Neural progenitor cell (in vitro differentiated cells): Measurements from ENCODE around the gene SLC13A4.

Experiments used
- EZH2 ChIP-seq: fragments of 200-600 bp; sonication (generic); IDR thresholded peaks from 2 replicates; pipeline ENCODE4 v1.6.1; 2017; ENCODE audit warnings: antibody characterized with exemption, mild to moderate bottlenecking, moderate library complexity
- TF ChIP-seq, protein P1 (sequence below): fragments of 200-600 bp; sonication (generic); IDR thresholded peaks from 2 replicates; pipeline ENCODE4 v1.5.1; 2017; ENCODE audit warnings: antibody characterized with exemption, mild to moderate bottlenecking

DNA sequence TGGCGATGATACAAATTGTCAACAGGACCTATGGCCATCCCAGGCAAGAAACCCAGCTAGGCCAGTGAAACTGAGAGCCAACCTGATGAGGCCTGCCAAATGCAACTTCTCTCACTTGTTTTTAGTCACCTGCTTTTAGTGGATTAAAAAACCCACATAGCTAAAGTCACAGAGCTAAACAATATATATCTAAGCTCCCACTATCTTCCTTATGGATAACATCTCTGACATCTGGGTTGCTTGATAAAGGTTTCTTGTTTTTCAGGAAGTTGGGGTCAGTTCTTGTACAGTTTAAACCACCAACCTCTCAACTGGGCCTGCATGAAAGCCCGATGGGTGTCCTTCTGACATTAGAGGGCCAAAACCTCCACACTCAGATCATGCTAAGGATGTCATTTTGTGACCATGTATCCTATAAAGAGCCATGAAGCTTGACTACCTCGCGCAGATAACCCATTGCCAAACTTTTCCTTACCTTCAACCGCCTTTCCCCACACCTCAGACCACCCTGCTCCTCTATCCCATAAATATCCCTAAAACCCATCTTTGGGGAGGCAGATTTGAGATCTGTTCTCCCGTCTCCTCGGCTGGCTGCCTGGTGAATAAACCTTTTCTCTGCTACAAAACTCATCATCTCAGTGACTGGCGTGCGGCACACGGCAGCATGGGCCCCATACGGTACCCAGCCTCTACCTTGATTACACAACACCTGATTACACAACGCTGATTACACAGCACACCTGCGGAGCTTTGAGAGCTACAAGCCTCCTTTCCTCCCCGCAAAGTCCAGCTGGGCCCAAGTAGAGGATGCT lies 66.5 kb downstream of the SLC13A4 start:
- TF ChIP-seq, protein P1, sequence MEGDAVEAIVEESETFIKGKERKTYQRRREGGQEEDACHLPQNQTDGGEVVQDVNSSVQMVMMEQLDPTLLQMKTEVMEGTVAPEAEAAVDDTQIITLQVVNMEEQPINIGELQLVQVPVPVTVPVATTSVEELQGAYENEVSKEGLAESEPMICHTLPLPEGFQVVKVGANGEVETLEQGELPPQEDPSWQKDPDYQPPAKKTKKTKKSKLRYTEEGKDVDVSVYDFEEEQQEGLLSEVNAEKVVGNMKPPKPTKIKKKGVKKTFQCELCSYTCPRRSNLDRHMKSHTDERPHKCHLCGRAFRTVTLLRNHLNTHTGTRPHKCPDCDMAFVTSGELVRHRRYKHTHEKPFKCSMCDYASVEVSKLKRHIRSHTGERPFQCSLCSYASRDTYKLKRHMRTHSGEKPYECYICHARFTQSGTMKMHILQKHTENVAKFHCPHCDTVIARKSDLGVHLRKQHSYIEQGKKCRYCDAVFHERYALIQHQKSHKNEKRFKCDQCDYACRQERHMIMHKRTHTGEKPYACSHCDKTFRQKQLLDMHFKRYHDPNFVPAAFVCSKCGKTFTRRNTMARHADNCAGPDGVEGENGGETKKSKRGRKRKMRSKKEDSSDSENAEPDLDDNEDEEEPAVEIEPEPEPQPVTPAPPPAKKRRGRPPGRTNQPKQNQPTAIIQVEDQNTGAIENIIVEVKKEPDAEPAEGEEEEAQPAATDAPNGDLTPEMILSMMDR: no peak
- TF ChIP-seq EZH2: no peak
